NCI-H1417 treated with DMSO at 0.1 percent for 48 hours (cell line): ENCODE measurements around the gene TCFL5.
"Not testable (repeated sequence)": the region's sequence is repeated elsewhere in the genome, so short reads cannot be mapped to it uniquely, and the experiment has no call there.

Experiments used
- DNase-seq: peaks from one replicate; lab custom pipeline; 2025; lab: John Stamatoyannopoulos, UW

The TCFL5 gene

DNA sequence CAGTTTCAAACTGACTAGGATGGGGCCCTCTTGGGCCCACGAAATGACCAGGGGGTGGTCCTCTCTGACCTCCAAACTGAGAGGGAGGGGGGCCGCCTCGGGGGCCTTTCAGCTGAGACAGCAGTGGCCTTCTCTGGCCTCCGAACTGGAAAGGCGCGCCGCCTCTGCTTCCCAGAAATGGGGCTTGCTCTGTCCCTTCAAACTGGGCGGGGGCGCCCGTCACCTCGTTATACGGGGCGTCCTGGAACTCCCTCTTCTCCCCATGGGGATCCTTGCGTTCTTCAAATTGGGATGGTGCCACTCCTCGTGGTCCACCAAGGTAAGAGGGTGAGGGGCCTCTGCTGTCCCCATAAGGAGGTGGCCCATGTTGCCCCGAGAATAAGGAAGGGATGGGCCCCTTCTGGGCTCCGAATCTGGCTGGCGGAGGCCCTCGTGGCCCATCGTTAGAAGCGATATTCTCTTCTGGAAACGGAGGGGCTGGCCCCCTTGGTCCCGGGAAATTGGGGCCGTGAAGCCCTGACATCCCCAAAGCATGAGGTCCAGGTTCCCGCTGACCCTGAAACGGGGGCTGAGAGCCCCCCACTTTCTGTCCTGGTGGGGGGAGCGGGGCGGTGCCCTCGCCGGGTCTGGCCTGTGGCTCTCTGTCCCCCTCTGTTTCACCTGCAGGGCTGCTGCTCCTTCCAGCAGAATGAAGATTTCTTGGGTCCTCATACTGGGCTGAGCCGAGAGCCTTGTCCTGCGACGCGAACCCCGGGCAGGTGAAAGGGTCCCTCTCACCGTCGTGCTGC lies 18.7 kb upstream of the TCFL5 start:
- no peak for DNase-seq

DNA sequence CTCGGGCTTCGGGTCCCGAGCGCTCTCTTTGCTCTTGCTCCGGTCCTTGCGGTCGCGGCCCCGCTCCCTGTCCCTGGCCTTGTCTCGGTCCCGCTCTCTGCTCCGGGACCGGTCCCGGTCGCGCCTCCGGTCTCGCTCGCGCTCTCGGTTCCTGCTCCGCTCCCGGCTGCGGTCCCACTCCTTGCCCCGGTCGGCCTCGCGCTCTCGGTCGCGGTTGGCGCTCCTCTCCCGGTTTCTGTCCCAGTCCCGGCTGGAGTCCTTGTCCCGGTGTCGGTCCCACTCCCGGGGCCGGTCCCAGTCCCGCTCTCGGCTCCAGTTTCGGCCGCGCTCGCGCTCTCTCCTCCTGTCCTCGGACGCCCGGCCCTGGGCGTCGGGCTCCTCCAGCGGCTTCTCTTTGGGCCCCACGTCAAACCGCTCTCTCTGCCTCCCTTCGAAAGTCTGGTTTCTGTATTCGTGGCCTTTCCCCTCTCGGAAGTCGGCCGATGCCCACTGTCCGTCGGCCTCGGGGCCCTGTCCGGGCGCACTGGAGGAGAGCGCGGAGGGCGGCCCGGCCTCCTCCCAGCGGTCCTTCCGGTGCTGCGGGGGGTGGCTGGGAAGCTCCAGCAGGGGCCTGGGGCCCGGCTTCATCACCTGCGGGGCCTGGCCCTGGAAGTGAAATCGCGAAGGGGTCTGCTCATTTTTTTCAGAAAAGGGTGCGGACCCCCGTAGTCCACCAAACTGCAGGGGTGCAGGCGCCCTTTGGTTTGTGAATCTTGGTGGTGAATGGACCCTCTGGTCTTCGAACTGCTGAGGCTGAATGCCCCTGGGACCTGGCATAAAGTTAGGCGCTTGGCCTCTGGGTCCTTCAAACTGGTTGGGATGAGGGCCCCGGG lies 17.9 kb upstream of the TCFL5 start:
- no peak for DNase-seq

DNA sequence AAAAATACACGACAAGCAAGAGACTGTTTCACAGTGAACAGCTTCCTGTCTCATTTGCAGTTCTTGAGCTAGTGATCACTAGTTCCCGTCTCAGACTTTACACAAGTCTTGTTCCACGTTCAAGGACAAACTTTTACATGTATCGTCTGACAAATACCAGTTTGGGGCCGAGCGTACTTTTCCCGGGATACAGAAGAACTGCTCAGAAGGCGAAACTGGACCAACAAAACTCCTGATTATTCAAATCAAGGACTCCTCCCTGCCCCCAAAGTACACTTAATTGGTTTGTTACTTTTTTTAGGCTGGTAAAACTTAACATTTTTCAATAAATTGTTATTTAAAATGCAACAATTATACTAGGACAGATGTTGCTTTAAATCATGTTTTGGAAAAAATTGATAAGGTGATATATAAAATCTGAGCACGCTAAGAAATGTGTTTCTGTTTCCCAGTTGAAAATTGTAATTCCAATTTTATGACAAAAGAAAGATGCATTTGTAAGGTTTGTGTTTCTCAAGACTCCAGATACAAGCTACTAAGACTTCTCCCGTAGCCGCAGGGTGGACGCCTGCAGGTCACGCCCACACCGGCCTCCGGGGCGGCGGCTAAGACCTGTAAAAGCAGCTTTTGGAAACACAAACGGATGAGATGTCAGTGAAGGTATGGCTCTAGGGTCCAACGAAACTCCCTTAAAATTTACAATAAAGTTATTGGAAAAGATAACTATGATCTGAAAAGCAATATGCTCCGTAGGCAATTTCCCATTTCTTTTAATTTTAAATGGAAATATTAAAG lies 16.8 kb upstream of the TCFL5 start:
- DNase-seq, result no peak

DNA sequence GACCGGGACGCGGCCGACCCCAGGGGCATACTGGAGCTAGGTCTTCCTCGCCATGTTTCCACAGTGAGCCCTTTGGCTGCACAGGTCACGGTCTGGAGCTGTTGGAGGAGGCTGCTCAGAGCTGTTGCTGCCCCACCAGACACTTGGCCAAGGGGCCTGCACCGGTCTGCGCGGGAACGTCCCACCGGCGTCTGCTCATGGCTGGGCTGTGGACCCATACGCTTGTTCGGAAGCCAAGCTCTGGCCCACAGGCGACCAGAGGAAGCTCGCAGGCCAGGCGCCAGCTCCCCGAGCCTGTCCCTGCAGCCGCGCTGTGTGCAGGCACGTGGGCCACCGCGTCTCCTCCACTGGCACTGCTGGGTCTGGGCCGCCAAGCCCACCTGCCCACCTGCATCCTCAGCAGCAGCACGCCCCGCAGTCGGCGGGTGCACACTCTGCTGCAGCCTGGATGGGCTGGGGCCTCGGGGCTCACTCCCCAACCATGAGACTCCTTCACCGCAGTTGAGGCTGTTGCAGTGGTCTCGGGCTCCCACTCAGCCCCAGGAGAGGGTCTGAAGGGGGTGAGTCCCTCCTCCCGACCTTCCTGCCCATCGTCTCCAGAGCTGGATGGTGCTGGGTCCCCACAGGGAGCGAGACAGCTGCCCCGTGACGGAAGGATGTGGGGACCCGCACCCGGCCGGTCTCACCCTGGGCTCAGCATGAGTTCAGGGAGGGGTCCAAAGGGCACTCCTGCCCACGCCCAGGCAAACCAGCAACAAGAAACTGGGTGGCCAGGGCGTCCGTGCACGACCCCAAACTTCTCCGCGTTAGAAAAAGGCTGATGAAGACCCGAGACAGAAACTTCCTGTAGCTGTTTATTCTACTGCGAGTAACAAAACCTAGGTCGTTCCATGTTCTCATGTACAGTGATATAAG lies 15.5 kb upstream of the TCFL5 start:
- DNase-seq, result no peak

DNA sequence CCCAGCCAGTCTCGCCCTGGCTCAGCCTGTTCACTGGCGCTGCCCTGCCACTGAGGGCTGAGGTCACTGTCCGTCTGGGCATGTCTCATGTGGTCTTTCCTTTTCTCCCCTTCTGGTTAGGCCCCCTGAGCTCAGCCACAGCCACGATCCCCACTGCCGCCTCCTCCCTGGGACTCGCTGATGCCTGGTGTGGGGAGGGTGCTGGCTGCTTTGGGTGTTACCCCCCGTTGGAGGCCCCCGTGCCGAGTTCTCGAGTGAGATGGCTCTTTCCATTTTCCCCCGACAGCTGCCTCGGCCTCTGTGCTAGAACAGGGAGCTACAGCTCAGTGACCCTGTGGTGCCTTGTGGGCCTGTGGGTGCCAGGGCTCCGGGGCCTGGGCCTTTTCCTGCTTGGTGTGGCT lies 14.9 kb upstream of the TCFL5 start:
- no peak for DNase-seq

DNA sequence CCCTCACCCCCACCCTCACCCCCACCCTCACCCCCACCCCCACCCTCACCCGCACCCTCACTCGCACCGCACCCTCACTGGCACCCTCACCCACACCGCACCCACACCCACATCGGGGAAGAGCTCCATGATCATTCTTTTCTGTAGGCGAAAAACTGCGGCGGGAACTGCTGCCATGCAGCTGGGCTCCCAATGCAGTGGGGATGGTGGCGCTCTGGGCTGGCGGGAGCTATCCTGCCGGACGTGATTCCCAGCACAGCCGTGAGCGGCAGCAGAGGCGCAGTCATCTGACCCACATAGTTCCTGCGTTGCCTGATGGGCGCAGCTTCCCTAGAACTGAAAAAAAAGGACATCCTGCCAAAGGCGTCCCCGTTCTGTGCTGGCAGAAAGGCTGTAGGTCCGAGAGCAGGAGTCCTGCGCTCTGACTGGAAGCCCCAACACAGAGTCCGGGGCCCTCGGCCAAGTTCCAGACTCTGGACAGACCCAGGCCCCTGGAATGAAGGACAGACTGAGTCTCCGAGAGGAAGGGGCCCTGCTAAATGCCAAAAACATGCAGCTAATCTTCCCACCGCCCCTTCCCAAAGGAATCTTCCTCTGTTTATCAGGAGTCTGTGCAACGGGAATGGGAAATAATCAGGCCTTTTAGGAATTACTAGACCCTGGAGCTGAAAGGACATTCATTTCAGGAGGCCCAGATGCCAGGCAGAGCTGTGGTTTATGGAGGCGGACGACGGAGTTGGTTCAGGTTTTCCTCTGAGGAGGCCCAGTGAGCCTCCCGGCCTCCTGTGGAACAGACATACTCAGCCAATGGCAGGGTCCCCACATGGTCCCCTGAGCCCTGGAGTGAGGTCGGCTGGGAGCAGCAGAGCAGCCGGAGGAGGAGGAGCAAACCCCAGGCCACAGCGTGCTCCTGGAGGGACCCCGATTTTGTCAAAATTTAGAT lies 14.1 kb upstream of the TCFL5 start:
- DNase-seq, result peak; percentile 49

DNA sequence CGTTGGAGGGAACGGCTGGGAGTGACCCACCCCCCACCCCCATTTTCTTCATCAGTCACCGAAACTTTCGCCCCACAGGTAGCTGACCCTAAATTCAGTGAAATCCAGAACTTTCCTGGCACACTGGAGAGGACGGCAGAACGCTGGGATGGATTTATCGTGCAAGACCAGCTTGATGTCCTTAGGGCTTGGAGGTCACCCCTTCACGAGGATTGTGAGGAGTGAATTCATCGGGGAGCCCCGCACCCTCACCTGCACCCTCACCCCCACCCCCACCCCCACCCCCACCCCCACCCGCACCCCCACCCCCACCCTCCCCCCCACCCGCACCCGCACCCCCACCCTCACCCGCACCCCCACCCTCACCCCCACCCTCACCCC lies 13.3 kb upstream of the TCFL5 start:
- DNase-seq, result no peak

DNA sequence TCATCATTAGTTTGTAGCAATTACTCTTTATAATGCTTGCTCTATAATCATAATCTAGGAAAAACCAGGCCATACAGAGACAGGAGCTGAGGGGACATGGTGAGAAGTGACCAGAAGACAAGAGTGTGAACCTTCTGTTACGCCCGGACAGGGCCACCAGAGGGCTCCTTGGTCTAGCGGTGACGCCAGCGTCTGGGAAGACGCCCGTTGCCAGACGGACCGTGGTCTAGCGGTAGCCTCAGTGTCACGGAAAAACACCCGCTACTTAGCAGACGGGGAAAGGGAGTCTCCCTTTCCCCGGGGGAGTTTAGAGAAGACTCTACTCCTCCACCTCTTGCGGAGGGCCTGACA lies 12.0 kb upstream of the TCFL5 start:
- DNase-seq, result not testable (repeated sequence)

DNA sequence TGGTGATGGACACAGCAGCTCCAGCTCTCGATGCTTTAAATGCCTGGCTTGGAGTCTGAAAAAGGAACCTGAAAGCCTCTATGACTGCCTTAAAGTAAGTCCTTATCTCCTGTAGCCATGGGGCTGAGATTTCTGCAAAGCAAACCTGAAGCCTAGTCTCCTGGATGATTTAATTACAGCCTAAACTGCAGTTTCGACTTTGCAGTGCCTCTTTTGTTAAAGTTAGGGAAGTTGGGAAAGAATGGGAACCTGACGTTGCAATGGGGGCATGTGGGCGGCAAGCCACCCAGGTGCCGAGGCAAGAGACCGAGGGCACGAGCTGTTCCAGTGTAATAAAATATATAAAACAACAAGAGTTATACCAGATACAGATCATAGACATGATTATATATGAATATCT lies 11.7 kb upstream of the TCFL5 start:
- DNase-seq, result no peak

DNA sequence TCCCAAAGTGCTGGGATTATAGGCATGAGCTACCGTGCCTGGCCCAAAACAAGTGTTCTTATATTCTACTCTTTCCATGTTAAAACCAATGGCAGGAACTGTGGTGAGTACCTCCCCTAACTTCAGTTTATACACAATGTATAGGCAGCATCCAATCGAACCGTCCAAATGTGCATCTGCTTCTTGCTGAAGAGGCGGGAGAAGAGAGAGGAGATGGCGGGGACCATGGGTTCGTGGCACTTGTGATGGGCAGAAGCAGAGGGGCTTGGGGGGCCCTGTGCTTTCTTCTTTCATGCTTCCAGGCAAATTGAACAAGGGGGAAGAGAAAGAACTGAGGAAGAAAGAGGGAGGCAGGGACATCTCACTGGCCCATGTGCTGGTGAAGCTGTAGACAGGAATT lies 11.2 kb upstream of the TCFL5 start:
- DNase-seq, result no peak

DNA sequence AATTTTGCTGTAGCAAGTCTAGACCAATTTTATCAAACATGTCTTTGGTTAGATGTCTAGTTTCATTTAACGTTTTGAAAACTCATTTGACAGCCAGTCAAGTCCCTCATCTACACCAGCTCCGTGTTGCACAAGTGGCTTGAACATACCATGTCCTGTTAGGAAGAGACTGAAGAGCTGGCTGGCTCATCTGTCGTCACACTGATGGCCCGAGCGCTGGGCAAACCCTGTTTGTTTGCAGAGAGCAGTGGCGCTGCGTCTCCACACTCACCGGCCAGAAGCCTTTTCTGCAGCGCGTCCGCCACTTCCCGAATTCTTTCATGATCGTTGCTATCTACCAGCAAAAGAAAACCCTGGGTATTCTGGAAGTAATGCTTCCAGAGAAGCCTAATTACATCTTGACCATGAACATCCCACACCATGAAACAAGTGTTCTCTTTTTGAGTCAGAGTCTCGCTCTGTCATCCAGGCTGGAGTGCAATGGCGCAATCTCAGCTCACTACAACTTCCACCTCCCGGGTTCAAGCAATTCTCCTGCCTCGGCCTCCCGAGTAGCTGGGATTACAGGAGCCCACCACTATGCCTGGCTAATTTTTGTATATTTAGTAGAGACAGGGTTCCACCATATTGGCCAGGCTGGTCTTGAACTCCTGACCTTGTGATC lies 10.7 kb upstream of the TCFL5 start:
- no peak for DNase-seq

DNA sequence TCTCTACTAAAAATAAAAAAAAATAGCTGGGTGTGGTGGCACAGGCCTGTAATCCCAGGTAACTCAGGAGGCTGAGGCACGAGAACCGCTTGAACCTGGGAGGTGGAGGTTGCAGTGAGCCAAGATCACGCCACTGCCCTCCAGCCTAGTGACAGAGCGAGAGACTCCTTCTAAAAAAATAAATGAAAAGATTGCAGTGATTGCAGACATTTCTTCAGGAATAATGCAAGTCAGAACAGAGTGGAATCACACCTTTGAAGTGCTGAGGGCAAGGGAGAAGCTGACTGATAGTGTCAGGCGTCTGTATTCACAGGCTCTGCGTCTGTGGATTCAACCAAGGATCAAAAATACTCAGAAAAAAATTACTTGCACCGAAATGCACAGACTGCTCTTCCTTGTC lies 2.6 kb upstream of the TCFL5 start:
- DNase-seq, result no peak

DNA sequence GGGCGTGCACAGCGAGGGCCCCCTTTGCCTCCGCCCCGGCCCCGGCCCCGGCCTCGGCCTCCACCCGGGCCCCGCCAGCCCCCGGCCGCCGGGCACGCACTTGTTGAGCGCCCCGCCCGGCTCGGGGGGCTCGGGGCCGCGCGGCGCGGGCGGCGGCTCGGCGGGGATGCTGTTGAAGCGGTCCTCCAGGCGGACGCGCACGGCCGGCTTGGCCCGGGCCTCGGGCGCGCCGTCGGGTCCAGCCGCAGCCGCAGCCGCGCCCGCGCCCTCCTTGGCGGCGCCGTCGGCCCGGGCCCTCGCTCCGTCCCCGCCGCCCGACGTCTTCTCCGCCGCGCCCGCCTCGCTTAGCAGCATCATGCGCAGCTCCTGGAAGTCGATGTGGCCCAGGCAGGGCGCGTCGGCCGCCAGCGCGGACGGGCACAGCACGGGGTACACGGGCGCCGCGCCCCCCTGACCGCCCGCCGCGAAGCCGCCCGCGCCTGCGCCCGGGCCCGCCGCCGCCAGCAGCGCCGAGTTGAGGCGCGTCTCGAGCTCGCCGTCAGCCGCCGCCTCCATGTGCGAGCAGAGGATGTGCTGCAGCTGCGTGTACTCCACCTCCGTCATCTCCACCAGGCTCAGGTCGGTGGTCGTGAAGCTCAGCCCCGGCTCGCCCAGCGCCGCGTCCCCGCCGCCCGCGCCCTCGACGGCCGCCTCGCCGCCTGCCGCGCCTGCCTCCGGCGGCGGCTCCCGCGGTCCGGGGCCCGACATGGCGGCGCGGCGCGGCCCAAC lies 514 bp downstream of the TCFL5 start:
- no peak for DNase-seq

DNA sequence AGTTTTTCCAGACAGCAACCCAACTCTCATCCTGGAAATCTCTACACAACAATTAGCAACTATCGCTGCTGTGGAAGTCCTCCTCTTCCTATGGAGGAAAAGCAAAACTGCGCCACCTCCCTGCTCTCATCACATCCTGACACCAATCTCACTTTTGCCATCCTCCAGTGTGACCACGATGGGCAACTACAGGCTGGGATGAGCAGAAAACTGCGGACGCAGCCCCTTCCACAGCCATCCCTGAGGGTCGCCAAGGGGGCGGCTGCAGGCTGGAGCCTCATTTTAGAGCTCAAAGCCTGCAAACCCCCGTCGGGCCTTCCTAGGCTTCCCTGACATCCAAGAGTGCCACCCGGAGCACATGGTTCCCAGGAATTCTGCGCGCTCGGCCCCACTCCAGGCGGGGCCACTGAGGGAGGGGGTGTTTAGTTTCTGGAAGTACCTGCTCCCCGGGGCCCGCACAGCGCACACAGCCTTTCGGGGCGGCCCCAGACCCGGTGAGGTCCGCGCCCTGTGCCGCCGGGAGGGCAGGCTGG lies 1.2 kb downstream of the TCFL5 start:
- DNase-seq, result no peak

DNA sequence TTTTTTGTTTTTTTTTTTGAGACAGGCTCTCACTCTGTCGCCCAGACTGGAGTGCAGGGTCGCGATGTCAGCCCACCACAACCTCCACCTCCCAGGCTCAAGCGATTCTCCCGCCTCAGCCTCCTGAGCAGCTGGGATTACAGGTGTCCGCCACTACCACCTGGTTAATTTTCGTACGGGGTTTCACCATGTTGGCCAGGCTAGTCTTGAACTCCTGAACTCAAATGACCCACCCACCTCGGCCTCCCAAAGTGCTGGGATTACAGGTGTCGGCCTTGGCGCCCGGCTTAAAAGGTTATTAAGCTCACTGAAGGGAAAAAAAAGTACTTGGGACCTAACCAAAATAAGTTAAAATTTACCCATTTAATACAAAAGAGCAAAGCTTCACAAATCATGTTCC lies 1.9 kb downstream of the TCFL5 start:
- no peak for DNase-seq

DNA sequence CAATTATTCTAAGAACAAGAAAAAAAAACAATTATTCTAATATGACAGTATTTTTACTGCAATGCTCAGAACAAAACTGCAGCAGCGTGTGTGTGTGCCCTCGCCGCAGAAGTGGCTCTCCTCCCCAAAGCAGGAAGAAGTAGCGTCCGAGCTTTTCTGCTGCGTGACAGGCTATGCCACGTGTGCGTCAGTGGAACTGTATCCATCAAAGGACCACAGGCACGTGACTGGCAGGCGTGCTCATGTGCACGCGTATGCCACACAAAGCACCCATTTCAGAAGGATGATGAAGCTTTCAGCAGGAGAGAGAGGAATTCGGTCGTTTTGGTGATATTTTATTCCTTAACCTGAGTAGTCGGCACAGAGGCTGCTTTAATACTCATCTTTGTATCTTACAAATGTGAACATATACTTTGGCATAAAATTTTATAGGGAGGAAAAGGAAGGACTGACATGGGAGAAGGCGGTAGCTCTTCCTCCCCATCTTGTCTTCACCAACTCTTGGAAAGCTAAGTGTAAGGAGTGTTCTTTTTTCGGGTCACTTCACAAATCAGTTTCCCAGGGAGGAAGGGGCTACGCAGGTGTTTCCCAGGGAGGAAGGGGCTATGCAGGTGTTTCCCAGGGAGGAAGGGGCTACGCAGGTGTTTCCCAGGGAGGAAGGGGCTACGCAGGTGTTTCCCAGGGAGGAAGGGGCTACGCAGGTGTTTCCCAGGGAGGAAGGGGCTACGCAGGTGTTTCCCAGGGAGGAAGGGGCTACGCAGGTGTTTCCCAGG lies 3.4 kb downstream of the TCFL5 start:
- no peak for DNase-seq

DNA sequence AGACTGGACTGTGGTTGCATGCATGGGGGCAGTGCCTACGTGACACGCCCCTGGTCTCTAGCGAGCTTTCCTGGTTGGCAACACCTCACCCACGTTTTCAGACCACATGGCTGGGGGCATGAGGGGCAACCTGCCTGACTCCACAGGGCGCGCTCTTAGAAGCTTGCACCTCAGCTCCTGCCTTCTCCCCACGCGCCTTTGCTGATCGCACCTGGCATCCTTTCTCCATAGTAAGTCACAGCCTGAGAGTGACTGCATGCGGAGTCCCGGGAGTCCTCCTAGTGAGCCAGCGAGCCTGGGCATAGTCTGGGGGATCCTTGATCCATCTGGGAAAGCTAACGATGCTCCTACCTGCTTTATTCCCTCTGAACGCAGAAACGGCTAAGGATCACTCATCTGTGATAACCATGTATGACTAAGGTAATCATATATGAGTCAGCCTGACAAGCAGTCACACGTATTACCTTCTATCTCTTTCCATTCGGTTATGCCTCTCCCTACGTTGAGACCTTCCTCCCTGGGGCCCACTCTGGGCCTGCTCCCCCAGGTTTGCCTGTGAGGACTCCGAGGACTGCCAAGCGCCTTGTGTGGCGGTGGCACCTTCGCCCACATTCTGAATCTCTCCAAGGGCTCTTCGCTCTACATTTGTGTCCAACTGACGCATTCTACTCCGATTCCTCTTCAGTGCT lies 4.5 kb downstream of the TCFL5 start:
- no peak for DNase-seq

DNA sequence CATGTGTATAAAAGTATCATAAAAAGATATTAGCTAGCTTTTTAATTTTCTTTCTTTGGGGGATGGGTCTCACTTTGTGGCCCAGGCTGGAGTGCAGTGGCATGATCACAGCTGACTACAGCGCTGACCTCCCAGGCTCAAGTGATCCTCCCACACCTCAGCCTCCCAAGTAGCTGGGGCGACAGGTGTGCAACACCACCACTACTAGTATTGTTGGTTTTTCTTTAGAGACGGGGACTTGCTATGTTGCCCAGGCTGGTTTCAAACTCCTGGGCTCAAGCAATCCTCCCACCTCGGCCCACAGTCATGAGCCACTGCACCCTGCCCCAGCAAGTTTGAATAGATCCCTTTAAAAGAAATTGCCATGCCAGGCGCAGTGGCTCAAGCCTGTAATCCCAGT lies 6.5 kb downstream of the TCFL5 start:
- DNase-seq, result no peak
